HG03039 (cell line): ENCODE results near the gene SAMD7.

Experiments
- ATAC-seq: cut with Tn5 transposase; IDR thresholded peaks from one replicate; pipeline ENCODE4 v1.9.1; 2021; ENCODE audit warnings: mild to moderate bottlenecking, moderate library complexity; ENCODE audit not compliant: unreplicated experiment

The SAMD7 gene

DNA sequence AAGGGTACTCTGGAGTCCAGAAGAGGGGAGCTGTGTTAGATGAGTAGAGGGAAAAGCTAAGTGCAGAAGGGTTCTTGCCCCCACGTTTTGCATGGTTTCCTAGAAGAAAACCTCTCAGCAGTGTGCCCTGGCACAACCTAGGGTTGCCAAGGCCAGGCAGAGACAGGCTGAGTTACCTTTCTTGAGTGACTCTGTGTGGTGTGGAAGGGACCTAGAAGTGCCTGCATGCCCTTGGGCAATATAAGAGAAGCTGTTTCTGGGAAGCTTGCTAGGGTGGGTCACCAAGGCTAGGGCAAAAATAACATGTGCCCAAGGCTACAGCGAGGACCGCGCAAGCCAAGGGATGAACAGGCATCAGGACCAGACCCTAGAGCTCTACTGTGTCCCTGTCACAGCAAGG, 3.4 kb upstream of the SAMD7 start:
- no peak for ATAC-seq

DNA sequence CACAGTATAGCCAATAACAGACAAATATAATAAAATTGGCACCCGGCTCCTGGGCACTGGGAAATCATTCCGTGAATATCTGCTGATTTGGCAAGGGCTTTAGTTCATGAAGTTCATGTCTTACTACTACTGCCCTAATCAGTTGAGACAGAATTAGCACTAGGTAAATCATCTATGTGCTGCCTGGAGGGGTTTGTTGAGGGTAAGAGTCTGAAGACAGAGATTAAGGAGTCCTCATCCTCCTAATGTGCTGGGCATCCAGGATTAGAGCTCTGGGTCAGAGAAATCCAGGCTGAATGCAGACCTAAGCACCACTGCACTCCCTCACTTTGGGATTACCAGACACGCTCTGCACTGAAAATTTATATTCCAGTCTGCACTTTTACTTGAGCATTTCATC, 2.0 kb downstream of the SAMD7 start:
- no peak for ATAC-seq

GRCh38 chr3:169914321-169914720, 2.9 kb downstream of the SAMD7 start:
- ATAC-seq, result no peak

DNA sequence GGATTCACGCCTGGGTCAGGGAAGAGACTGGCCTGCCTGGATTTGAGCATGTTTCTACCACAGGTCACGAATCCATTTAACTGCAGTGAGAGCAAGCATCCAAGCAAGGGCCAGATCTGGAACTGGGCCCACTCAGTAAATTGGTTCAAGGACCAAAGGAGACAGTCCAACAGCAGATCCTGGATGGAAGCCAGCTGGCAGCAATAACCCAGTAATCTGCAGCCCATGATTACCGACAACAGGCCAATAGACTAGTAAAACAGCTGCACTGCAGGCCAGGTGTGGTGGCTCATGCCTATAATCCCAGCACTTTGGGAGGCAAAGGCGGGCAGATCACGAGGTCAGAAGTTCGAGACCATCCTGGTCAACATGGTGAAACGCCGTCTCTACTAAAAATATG, 11.8 kb downstream of the SAMD7 start:
- ATAC-seq, result no peak

- ATAC-seq, result no peak
Observed at GRCh38 chr3:169923831-169924230, 12.5 kb downstream of the SAMD7 start.

- no peak for ATAC-seq
Observed at GRCh38 chr3:169929830-169930519, 18.6 kb downstream of the SAMD7 start.

DNA sequence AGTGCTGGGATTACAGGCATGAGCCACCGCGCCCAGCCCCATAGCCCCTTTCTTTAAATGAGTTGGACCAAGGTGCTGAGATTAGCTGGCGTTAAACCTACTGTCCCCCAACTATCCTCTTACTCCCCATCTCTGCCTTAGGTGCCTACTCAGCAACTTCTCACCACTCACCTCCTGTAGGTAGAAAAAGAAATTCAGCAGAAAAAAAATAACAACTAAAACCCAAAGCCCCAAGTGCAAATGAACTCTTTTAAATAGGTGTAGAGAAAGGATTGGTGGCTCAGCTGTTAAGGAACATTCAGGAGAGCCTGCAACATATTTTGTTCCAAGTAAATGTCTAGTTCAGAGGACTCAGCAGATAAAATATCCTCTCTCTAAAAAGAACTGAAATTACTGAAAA, 19.5 kb downstream of the SAMD7 start:
- ATAC-seq, result no peak

DNA sequence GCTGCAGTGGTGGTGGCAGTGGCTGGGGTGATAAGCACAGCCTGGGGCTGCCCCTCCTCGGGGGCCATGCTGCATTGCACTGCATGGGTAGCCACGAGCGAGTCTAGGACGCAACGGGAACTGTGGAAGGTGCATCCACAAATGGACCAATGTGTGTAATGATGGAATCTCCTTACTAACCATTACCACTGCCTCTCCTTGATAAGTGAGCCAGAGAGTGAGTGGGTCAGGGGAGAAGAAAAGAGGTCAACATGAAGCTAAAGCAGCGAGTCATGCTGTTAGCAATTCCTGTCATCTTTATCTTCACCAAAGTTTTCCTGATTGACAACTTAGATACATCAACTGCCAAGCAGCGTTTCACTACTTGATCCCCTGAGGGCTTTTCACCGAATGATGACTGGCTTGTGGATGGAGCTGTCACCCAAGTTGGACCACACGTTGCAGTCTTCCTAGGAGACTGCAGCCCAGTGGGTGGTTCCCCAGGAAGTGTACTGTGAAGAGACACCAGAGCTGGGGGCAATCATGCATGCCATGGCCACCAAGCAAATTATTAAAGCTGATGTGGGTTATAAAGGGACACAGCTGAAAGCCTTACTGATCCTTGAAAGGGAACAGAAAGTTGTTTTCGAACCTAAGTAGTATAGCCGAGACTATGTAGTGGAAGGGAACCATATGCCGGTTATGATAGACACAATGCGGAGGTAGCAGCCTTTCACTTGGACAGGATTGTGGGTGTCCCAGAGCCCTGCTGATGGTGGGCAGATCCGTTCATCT, 20.6 kb downstream of the SAMD7 start:
- ATAC-seq, result peak; percentile 86

GRCh38 chr3:169939320-169939719, 27.9 kb downstream of the SAMD7 start:
- no peak for ATAC-seq

GRCh38 chr3:169939751-169940150, 28.4 kb downstream of the SAMD7 start:
- no peak for ATAC-seq

DNA sequence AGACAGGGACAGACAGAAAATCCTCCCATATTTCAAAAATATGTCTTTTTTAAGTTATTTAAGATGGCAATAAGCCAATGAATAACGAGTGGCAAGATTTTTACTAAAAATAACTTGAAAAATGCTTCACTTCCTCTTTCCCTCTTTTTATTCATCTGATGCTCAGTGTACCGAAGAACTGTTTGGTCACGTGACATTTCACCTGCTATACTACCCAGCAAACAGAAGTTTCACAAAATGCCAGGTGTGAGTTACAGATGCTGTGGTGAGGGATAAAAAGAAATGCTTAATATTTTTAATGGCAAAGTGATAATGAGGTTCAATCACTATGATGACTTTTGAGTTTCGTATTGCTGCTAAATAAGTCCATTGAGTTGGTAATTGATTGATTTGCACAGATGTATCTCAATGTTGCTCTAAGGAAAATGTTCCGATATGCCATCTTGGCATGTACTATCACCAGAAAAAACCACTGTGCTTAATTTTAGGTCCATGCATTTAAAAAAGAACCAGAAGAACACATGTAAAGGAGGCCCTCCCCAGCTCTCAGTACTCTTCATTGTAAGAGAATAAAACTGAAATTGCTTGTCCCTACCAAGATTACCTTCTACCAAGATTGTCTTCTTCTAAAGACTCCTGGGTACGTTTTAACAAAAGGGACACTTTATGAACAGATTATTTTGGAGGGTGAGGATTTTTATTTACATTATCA, 29.3 kb downstream of the SAMD7 start:
- peak; percentile 57 for ATAC-seq

GRCh38 chr3:169945313-169945712, 33.9 kb downstream of the SAMD7 start:
- peak; percentile 84 for ATAC-seq

GRCh38 chr3:169946336-169946735, 35.0 kb downstream of the SAMD7 start:
- ATAC-seq, result no peak

DNA sequence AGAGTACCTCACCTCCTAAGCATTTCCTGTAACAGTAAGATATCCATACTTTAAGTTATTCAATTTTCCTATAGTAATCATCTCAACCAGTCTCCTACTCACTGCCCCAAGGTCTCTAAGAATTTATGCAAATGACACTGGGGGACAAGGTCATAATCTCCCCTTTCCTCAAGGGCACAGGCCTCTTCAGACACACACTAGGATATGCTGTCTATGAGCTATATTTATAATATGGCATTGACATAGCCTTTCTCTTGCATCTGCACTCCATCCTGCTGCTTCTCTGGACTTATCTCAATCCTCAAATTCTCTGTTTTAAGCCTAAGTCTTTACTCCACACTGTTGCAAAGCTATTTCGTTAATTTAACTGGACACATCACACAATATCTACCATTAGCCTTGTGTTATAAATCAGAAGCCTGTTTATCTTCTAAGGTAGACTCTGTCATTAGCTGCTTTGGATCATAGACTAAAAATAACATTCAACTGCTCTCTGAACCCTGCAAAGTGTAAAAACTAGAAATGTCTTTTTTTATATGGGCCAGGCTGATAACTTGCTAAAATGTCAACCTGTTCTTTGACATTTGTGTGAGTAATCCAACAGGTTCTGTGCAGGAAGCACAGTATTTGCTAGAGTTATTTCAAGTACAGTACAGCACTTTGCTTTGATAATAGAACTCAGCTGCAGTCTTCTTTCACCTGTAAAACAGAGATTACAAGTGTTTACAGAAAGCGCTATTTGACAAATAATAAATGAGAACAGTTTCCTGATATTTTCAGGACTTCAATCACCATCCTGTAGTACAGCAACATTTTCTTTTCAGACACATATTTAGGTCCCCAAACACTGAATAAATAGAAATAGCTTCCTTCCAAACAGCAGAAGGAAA, 37.4 kb downstream of the SAMD7 start:
- ATAC-seq, result no peak

GRCh38 chr3:169952045-169952444, 40.7 kb downstream of the SAMD7 start:
- ATAC-seq, result no peak

GRCh38 chr3:169953462-169954141, 42.2 kb downstream of the SAMD7 start:
- peak; percentile 18 for ATAC-seq

DNA sequence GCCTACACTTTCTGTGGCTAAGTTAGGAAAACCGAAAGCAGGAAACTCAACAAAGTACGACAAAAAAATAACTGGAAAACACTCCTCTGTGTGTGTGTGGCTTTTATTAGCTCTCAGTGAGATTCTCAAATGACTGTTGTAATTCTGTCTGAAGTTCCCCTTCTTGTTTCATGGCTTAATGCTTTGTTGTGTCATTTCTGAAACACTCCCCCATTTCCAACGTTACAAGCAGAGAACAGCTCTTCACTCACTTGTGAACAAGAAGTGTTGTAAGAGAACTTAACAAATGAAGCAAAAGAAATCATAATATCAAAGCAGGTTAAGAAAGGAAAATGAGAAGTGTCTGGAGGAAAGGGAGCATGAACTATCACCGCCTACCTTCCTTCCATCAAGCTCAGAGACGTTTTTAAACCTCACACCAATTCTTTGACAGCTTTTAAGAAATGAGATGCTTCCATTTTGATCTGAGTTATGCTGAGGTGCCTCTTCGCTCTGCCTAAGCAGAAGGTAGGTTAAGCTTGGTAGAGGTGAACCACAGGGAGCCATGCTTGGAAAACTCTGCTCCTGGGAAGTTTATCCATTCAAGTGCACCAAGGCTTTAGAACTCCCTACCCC, 42.9 kb downstream of the SAMD7 start:
- peak; percentile 73 for ATAC-seq

DNA sequence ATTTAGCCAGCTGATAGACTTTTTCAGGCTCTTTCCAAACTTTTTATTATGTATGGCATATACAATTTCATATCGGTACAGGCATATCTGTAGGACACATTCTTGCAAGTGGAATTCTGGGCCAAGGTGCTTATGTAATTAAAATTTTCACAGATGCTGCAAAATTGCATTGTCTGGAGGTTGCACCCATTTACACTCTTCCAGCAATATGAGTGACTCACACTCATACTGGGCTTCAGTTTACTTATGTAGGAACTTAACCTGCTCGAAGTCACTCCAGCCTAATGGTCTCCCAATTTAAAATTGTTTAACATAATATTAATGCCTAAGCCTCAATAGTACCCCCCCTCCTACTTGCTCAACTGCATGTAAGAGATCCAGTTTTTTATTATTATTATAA, 44.0 kb downstream of the SAMD7 start:
- no peak for ATAC-seq

DNA sequence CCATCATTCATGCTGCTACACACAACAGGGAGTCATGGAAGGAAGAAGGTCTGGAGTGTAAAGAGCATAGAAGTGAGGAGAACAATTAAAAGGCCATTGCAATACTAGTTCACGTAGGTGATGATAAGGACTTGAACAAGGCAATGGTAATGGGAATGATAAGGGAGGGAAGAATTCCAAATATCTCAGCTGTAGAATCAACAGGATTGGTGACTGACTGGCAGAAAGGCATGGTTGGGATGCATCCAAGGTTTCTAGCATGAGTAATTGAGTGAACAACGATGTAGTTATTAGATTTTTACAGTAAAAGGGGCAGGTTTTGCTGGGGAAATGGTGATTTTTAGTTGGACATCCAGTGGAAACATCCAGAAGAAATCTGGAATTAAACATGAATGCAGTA, 52.8 kb downstream of the SAMD7 start:
- no peak for ATAC-seq
